ENCODE data around the gene KRT1.
"Not testable (repeated sequence)": the region's sequence is repeated elsewhere in the genome, so short reads cannot be mapped to it uniquely, and the experiment has no call there.

The KRT1 gene

GRCh38 chr12:52683575-52684300 lies 3.5 kb upstream of the KRT1 start:
- in situ Hi-C loops (cut with HindIII; ENCODE audit: low sequenced_read_pairs) = no loop called here

GRCh38 chr12:52682938-52683574 lies 2.8 kb upstream of the KRT1 start:
- in situ Hi-C loops (cut with HindIII; ENCODE audit: low sequenced_read_pairs) = no loop called here

GRCh38 chr12:52682381-52682660 lies 2.1 kb upstream of the KRT1 start:
- in situ Hi-C loops (cut with HindIII; ENCODE audit: low sequenced_read_pairs) = no loop called here

- in situ Hi-C loops (cut with HindIII; ENCODE audit: low sequenced_read_pairs) = no loop called here
Observed at GRCh38 chr12:52681526-52682380, 1.5 kb upstream of the KRT1 start.

GRCh38 chr12:52679875-52680274 lies 332 bp downstream of the KRT1 start:
- in situ Hi-C loops (cut with HindIII; ENCODE audit: low sequenced_read_pairs) = no loop called here

- in situ Hi-C loops (cut with HindIII; ENCODE audit: low sequenced_read_pairs) = no loop called here
Observed at GRCh38 chr12:52677671-52678070, 2.5 kb downstream of the KRT1 start.

GRCh38 chr12:52677126-52677525 lies 3.1 kb downstream of the KRT1 start:
- in situ Hi-C loops (cut with HindIII; ENCODE audit: low sequenced_read_pairs) = no loop called here

- in situ Hi-C loops (cut with HindIII; ENCODE audit: low sequenced_read_pairs) = no loop called here
Observed at GRCh38 chr12:52676163-52676562, 4.0 kb downstream of the KRT1 start.

- in situ Hi-C loops (cut with HindIII; ENCODE audit: low sequenced_read_pairs) = no loop called here
Observed at GRCh38 chr12:52675301-52675701, 4.9 kb downstream of the KRT1 start.

GRCh38 chr12:52674433-52674775 lies 5.8 kb downstream of the KRT1 start:
- in situ Hi-C loops (cut with HindIII; ENCODE audit: low sequenced_read_pairs) = no loop called here

GRCh38 chr12:52673713-52674432 lies 6.3 kb downstream of the KRT1 start:
- in situ Hi-C loops (cut with HindIII; ENCODE audit: low sequenced_read_pairs) = no loop called here

GRCh38 chr12:52673217-52673616 lies 7.0 kb downstream of the KRT1 start:
- in situ Hi-C loops (cut with HindIII; ENCODE audit: low sequenced_read_pairs) = no loop called here

- in situ Hi-C loops (cut with HindIII; ENCODE audit: low sequenced_read_pairs) = no loop called here
Observed at GRCh38 chr12:52672321-52672933, 7.8 kb downstream of the KRT1 start.

GRCh38 chr12:52670961-52671360 lies 9.2 kb downstream of the KRT1 start:
- in situ Hi-C loops (cut with HindIII; ENCODE audit: low sequenced_read_pairs) = no loop called here

- in situ Hi-C loops (cut with HindIII; ENCODE audit: low sequenced_read_pairs) = no loop called here
Observed at GRCh38 chr12:52670506-52670905, 9.7 kb downstream of the KRT1 start.

GRCh38 chr12:52669941-52670340 lies 10.3 kb downstream of the KRT1 start:
- in situ Hi-C loops (cut with HindIII; ENCODE audit: low sequenced_read_pairs) = not testable (repeated sequence)

- in situ Hi-C loops (cut with HindIII; ENCODE audit: low sequenced_read_pairs) = no loop called here
Observed at GRCh38 chr12:52669426-52669825, 10.8 kb downstream of the KRT1 start.

GRCh38 chr12:52667931-52668330 lies 12.3 kb downstream of the KRT1 start:
- in situ Hi-C loops (cut with HindIII; ENCODE audit: low sequenced_read_pairs) = no loop called here

GRCh38 chr12:52667509-52667908 lies 12.7 kb downstream of the KRT1 start:
- in situ Hi-C loops (cut with HindIII; ENCODE audit: low sequenced_read_pairs) = no loop called here

- in situ Hi-C loops (cut with HindIII; ENCODE audit: low sequenced_read_pairs) = no loop called here
Observed at GRCh38 chr12:52666471-52666870, 13.7 kb downstream of the KRT1 start.

- in situ Hi-C loops (cut with HindIII; ENCODE audit: low sequenced_read_pairs) = no loop called here
Observed at GRCh38 chr12:52663420-52663819, 16.8 kb downstream of the KRT1 start.

All from endothelial cell of hepatic sinusoid (primary cell).